Measurements from ENCODE around the gene TOP2A.
"Not testable (repeated sequence)": the region's sequence is repeated elsewhere in the genome, so short reads cannot be mapped to it uniquely, and the experiment has no call there.

GRCh38 chr17:40376541-40376940 lies 41.2 kb downstream of the TOP2A start:
- TF ChIP-seq CTCF (IDR thresholded peaks at IDR 0.05); ZFX (IDR thresholded peaks at IDR 0.05; ENCODE audit: borderline replicate concordance): not testable (repeated sequence)

Data from 22Rv1 (cell line).